GM12878 (cell line): Measurements from ENCODE around the gene MAPKAP1. TPM values are rescaled to one million over a fixed set of nuclear protein-coding genes. Genes with fewer than 3 reads are reported as not detected.

Experiments used
- ATF3 ChIP-seq: IDR thresholded peaks from 2 replicates; pipeline ENCODE4 v1.6.1; 2011; ENCODE audit warnings: low read depth, mild to moderate bottlenecking, low read length, moderate library complexity, borderline replicate concordance; ENCODE audit errors: extremely low read depth
- BRCA1 ChIP-seq: IDR thresholded peaks from 2 replicates; pipeline ENCODE4 v1.6.1; 2011; ENCODE audit warnings: low read depth, low read length, improper control_type of control experiment
- CEBPB ChIP-seq, 2 experiments: fragments of 150-350 bp in 1 of 2; IDR thresholded peaks; 2 replicates each; pipeline ENCODE4 v1.6.1; 2012 to 2014; ENCODE audit warnings: low read depth in 2 of 2, low read length in 2 of 2, borderline replicate concordance in 1 of 2, inconsistent platforms in 1 of 2
- CUX1 ChIP-seq: IDR thresholded peaks from 2 replicates; pipeline ENCODE4 v1.6.1; 2012; ENCODE audit warnings: improper control_type of control experiment, low read depth, low read length; ENCODE audit not compliant: insufficient replicate concordance
- E2F8 ChIP-seq: fragments of 450-650 bp; IDR thresholded peaks from 2 replicates; pipeline ENCODE4 v1.6.1; 2018; ENCODE audit warnings: mild to moderate bottlenecking, low read depth, moderate library complexity; ENCODE audit not compliant: partially characterized antibody
- HDAC6 ChIP-seq: fragments of 200-600 bp; sonication (generic); IDR thresholded peaks from one replicate; pipeline ENCODE4 v1.8.0; 2017; ENCODE audit warnings: antibody characterized with exemption; ENCODE audit not compliant: unreplicated experiment
- JUND ChIP-seq: IDR thresholded peaks from 2 replicates; pipeline ENCODE4 v1.6.1; 2012; ENCODE audit warnings: low read depth, mild to moderate bottlenecking, low read length, improper control_type of control experiment, moderate library complexity
- KLF5 ChIP-seq: fragments of 450-650 bp; IDR thresholded peaks from 2 replicates; pipeline ENCODE4 v1.6.1; 2014; ENCODE audit warnings: mild to moderate bottlenecking; ENCODE audit not compliant: partially characterized antibody
- SMAD5 ChIP-seq: IDR thresholded peaks from 2 replicates; pipeline ENCODE4 v1.6.1; 2016; ENCODE audit warnings: antibody characterized with exemption, low read depth
- TCF12 ChIP-seq: IDR thresholded peaks from 2 replicates; pipeline ENCODE4 v1.6.1; 2011; ENCODE audit warnings: low read depth, mild to moderate bottlenecking, low read length
- polyA plus RNA-seq, 11 experiments: library from polyadenylated mRNA; depleted of rRNA in 4 of 11; unstranded in 6 of 11; stranded (reverse) in 5 of 11; fragments of >200 nt; fragmentation: Nextera tagmentation in 4 of 11; fragmentation: Illumina TruSeq in 1 of 11; extraction: Ambion mirVana in 4 of 11; extraction: Trizol in 1 of 11; gene quantifications; 1 replicate in 1 of 11; 2 replicates in 10 of 11; pipeline versions ENCODE4 v1.2.1 to v1.2.3, GENCODE V29; 2011 to 2016; ENCODE audit warnings: inconsistent platforms in 2 of 11, missing spikeins in 2 of 11, low read depth in 1 of 11
- total RNA-seq, 4 experiments: library from RNA; depleted of rRNA in 3 of 4; stranded (reverse); fragments of >200 nt in 3 of 4; fragmentation: Illumina TruSeq in 1 of 4; extraction: Trizol in 1 of 4; gene quantifications; 2 replicates each; pipeline versions ENCODE4 v1.2.1 to v1.2.3, GENCODE V29; 2013 to 2021

MAPKAP1 gene
- total and polyA plus RNA-seq, 10 of the 15 experiments (the other 5 are each of a cell fraction or from before 2014, with no cell fraction given): 5.1 to 188 (median 105) TPM

DNA sequence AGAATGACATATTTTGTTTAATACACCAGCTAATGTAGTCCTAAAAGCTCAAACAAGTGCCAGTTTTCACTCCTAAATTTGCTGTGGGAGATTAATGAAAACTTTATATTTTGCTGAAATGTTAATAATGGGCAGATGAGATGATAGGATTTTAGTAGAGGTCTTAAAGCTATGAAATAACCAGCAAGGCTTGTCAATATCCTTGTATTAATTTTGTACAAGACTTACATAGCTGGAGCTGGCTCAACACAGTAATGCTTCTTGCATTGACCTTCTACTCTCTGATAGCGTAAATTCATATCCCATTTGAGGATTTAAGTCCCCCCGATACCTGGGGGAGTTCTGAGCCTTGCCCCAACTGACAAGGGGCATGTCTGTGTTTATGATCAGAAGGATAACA is 219.2 kb downstream of the MAPKAP1 start (continued):
- TF ChIP-seq CUX1 (no peak), HDAC6 (no peak), SMAD5 (no peak), ATF3 (no peak), JUND (no peak), BRCA1 (no peak), CEBPB (IDR thresholded peaks at IDR 0.05; ENCODE audit: borderline replicate concordance in 1 of 2, low read depth in 2 of 2, low read length in 2 of 2) (no peak), KLF5 (no peak), E2F8 (no peak), TCF12 (no peak)
